ENCODE results near the gene PCDH7. TPM values are rescaled to one million over a fixed set of nuclear protein-coding genes. Genes with fewer than 3 reads are reported as not detected.

The PCDH7 gene
- total RNA-seq, 1 donor from 2014 or later: 8.0 TPM

DNA sequence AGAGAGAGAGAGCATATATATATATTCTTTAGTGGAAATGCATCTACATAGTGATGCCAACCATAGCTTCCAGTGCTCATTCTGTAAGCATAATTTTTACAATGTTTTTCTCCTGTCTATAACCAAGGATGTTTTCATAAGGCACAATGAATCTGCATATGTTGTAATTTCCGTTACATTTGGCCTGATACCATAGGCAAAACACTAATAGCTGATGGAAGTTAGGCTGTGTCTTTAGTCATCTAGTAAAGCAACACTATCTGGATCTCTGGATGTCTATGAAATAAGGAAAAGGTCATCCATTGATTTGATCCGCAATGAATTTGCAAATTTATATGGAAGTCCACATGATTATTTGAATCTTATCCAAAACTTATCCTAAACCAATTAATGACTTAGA lies 8.1 kb downstream of the PCDH7 start:
- Mint-ChIP-seq H3K4me3 (no peak overlapping the region), H3K9me3 (no peaks in the 10 kb centered on the region), H3K27me3 (ENCODE audit: low read depth) (peaks cover 16% of the 10 kb centered on the region), H3K36me3 (ENCODE audit: low read depth) (no peaks in the 10 kb centered on the region), H3K4me1 (peaks cover 12% of the 10 kb centered on the region), H3K27ac (ENCODE audit: unreplicated experiment) (no peak overlapping the region)
- no peak for DNase-seq (ENCODE audit: low read depth, low spot score)
- TF ChIP-seq, protein P1, sequence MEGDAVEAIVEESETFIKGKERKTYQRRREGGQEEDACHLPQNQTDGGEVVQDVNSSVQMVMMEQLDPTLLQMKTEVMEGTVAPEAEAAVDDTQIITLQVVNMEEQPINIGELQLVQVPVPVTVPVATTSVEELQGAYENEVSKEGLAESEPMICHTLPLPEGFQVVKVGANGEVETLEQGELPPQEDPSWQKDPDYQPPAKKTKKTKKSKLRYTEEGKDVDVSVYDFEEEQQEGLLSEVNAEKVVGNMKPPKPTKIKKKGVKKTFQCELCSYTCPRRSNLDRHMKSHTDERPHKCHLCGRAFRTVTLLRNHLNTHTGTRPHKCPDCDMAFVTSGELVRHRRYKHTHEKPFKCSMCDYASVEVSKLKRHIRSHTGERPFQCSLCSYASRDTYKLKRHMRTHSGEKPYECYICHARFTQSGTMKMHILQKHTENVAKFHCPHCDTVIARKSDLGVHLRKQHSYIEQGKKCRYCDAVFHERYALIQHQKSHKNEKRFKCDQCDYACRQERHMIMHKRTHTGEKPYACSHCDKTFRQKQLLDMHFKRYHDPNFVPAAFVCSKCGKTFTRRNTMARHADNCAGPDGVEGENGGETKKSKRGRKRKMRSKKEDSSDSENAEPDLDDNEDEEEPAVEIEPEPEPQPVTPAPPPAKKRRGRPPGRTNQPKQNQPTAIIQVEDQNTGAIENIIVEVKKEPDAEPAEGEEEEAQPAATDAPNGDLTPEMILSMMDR (conservative IDR thresholded peaks at IDR 0.05): no peak

DNA sequence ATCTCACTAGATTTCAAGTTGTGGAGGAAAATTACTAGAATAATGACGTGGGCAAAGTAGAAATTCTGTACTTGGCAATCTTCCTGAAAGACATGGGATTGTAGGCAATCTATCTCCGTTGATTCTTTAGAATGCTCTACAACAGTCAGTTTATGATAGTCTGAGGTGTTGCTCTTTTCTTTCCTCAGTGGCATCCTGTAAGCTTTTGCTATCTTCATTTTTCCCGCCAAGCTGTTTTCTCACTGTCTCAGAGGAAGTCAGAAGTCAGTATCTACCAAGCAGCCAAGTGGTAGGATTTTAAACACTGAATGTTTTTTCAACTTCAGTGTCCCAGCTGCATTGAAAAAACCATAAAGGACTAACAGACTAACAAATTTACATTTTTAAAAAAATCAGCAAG lies 23.7 kb downstream of the PCDH7 start:
- Mint-ChIP-seq H3K9me3 (no peaks in the 10 kb centered on the region), H3K27ac (ENCODE audit: unreplicated experiment) (no peak overlapping the region), H3K36me3 (ENCODE audit: low read depth) (no peaks in the 10 kb centered on the region), H3K27me3 (ENCODE audit: low read depth) (no peaks in the 10 kb centered on the region), H3K4me3 (no peak overlapping the region), H3K4me1 (peaks cover 6% of the 10 kb centered on the region)
- no peak for DNase-seq (ENCODE audit: low read depth, low spot score)
- TF ChIP-seq, protein P1 (conservative IDR thresholded peaks at IDR 0.05): no peak

DNA sequence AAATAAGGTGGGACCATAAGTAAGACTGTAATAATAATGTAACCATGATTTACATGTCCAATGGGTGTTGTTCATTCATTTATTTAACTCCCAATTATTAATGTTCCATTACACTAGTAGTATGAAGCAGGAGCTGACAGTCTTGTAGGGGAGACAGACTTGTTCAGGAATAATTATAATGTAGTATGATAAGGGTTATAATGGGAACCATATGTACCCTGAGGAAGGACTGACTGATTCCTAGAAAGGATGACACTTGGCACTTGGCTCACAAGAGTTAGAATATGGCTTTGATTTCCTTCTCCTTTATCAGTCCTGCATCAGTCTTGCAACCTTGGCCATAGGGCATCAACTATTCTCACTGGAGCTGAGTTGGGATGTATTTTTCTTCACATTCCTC lies 24.2 kb downstream of the PCDH7 start:
- no peak overlapping the region for H3K27ac Mint-ChIP-seq (ENCODE audit: unreplicated experiment)
- no peaks in the 10 kb centered on the region for H3K9me3 Mint-ChIP-seq
- no peaks in the 10 kb centered on the region for H3K36me3 Mint-ChIP-seq (ENCODE audit: low read depth)
- peaks cover 6% of the 10 kb centered on the region for H3K4me1 Mint-ChIP-seq
- no peak overlapping the region for H3K4me3 Mint-ChIP-seq
- no peaks in the 10 kb centered on the region for H3K27me3 Mint-ChIP-seq (ENCODE audit: low read depth)
- DNase-seq (ENCODE audit: low read depth, low spot score): no peak
- TF ChIP-seq, protein P1 (conservative IDR thresholded peaks at IDR 0.05): no peak

DNA sequence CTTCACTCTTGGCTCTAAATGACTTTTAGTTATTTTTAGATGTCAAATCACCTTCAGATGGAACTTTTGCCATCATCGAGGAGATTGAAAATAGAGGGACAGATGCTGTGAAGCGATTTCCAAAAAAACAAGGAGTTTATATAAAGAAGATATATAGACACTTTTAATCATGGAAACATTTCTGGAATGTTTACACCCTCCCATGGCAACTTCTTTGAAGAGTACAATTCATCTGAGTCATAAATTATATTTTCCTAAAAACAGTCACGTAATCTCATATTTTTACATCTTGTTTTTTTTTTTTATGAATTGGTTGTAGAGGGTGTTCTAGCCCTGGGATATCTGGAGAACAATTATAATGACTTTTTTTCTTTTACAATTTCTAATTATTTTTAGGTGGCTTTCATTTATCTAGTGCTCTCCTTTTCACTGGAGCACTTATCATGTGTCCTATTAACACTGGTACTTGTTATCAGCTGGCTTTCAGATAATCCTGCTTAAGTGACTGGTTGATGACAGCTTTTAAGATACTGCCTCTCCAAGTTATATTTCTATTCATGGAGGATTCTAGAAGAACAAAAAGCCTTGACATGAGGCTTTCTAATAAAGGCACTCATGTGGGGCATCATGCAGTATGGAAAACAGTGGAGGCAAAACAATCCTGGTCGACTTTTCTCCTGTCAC lies 24.9 kb downstream of the PCDH7 start:
- TF ChIP-seq, protein P1 (conservative IDR thresholded peaks at IDR 0.05): no peak
- no peak for DNase-seq (ENCODE audit: low read depth, low spot score)
- Mint-ChIP-seq H3K27me3 (ENCODE audit: low read depth) (no peaks in the 10 kb centered on the region), H3K4me1 (peaks cover 6% of the 10 kb centered on the region), H3K4me3 (no peak overlapping the region), H3K36me3 (ENCODE audit: low read depth) (no peaks in the 10 kb centered on the region), H3K9me3 (no peaks in the 10 kb centered on the region), H3K27ac (ENCODE audit: unreplicated experiment) (no peak overlapping the region)

DNA sequence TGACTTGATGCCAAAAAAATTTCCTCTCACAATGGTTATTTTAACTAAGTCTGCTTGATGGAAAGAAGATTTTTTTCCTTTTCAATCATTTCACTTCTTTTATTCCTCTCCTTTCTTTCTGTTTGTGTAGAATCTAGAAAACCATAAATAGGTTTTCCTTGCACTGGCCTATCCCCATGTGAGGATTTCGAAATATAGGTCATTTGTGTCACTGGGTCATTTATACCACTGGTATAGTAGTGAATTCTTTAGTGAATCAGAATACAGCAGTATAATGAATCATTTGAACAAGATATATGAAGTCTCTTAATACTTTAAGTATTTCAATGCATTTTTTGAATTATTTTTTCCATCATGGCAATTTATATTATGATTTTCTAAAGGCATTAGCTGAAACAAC lies 26.6 kb downstream of the PCDH7 start:
- H3K4me1 Mint-ChIP-seq: peaks cover 6% of the 10 kb centered on the region
- H3K4me3 Mint-ChIP-seq: no peak overlapping the region
- H3K27me3 Mint-ChIP-seq (ENCODE audit: low read depth): no peaks in the 10 kb centered on the region

More for the DNA sequence above, 26.6 kb downstream of the PCDH7 start:
- Mint-ChIP-seq H3K36me3 (ENCODE audit: low read depth) (no peaks in the 10 kb centered on the region), H3K27ac (ENCODE audit: unreplicated experiment) (no peak overlapping the region), H3K9me3 (no peaks in the 10 kb centered on the region)
- TF ChIP-seq, protein P1 (conservative IDR thresholded peaks at IDR 0.05): no peak
- no peak for DNase-seq (ENCODE audit: low read depth, low spot score)

Data from neural crest cell (in vitro differentiated cells).